Effector CD8-positive, alpha-beta T cell (primary cell): Measurements from ENCODE around the gene CHRNA10.

Source experiments
- DNase-seq: peaks from one replicate; lab custom pipeline; 2025; lab: John Stamatoyannopoulos, UW
- total RNA-seq, 4 experiments: gene quantifications; one replicate each; lab custom pipeline; 2026; lab: John Stamatoyannopoulos, UW

CHRNA10 gene
- 1.6 to 5.3 (median 2.3) reads per million in 4 experiments for total RNA-seq

GRCh38 chr11:3671334-3672254, at the start of gene CHRNA10:
Gene CHRNA10, minus strand, starts transcription at chr11:3671384. Its CDS starts 72 bp downstream, at chr11:3671312.
- DNase-seq, result no peak

GRCh38 chr11:3712274-3712673, 41.1 kb upstream of the CHRNA10 start:
- DNase-seq, result no peak

- DNase-seq, result no peak
These were observed 39.5 kb upstream of the CHRNA10 start for GRCh38 chr11:3710485-3711259.

- no peak for DNase-seq
These were observed 38.8 kb upstream of the CHRNA10 start for GRCh38 chr11:3709977-3710376.

- no peak for DNase-seq
These were observed 36.0 kb upstream of the CHRNA10 start for GRCh38 chr11:3707176-3707575.

GRCh38 chr11:3703383-3703782, 32.2 kb upstream of the CHRNA10 start:
- DNase-seq, result no peak

- no peak for DNase-seq
These were observed 29.7 kb upstream of the CHRNA10 start for GRCh38 chr11:3700910-3701309.

- no peak for DNase-seq
These were observed 29.2 kb upstream of the CHRNA10 start for GRCh38 chr11:3700410-3700809.

GRCh38 chr11:3686751-3687150, 15.6 kb upstream of the CHRNA10 start:
- no peak for DNase-seq

GRCh38 chr11:3685923-3686322, 14.7 kb upstream of the CHRNA10 start:
- DNase-seq, result no peak

- DNase-seq, result no peak
These were observed 13.6 kb upstream of the CHRNA10 start for GRCh38 chr11:3684819-3685172.

GRCh38 chr11:3684129-3684818, 13.1 kb upstream of the CHRNA10 start:
- DNase-seq, result no peak

- DNase-seq, result no peak
These were observed 11.9 kb upstream of the CHRNA10 start for GRCh38 chr11:3683039-3683438.

GRCh38 chr11:3679077-3679476, 7.9 kb upstream of the CHRNA10 start:
- DNase-seq, result no peak

GRCh38 chr11:3675971-3676370, 4.8 kb upstream of the CHRNA10 start:
- no peak for DNase-seq

- no peak for DNase-seq
These were observed 3.0 kb upstream of the CHRNA10 start for GRCh38 chr11:3674189-3674588.

- DNase-seq, result no peak
These were observed 1.4 kb downstream of the CHRNA10 start for GRCh38 chr11:3669742-3670183.

GRCh38 chr11:3669128-3669527, 2.1 kb downstream of the CHRNA10 start:
- no peak for DNase-seq

GRCh38 chr11:3667149-3668035, 3.8 kb downstream of the CHRNA10 start:
- DNase-seq, result no peak

- DNase-seq, result no peak
These were observed 5.1 kb downstream of the CHRNA10 start for GRCh38 chr11:3666023-3666530.
